Esophagus squamous epithelium (tissue), 5 donors: Measurements from ENCODE around the gene CHKB. TPM values are rescaled to one million over a fixed set of nuclear protein-coding genes. Genes with fewer than 3 reads are reported as not detected.

ENCODE experiments used
- DNase-seq: peaks from one replicate; lab custom pipeline; 2025; lab: John Stamatoyannopoulos, UW
- H3K27ac ChIP-seq, 4 donors: fragments of 200-600 bp; sonication (generic); one replicate each; pipeline ENCODE4 v1.5.1; 2016 to 2019; ENCODE audit warnings: mild to moderate bottlenecking in 1 of 4
- H3K27me3 ChIP-seq, 4 donors: fragments of 200-600 bp; sonication (generic); 1 replicate in 3 of 4; 2 replicates in 1 of 4; pipeline versions ENCODE4 v1.5.1 to v1.6.0; 2017 to 2021; ENCODE audit warnings: antibody characterized with exemption in 1 of 4
- H3K36me3 ChIP-seq, 3 donors: fragments of 200-600 bp; sonication (generic); one replicate each; pipeline ENCODE4 v1.5.1; 2016 to 2019
- H3K4me1 ChIP-seq, 3 donors: fragments of 200-600 bp; sonication (generic); one replicate each; pipeline ENCODE4 v1.5.1; 2017 to 2019
- H3K4me3 ChIP-seq, 4 donors: fragments of 200-600 bp; sonication (generic); 1 replicate in 3 of 4; 2 replicates in 1 of 4; pipeline ENCODE4 v1.5.1; 2016 to 2019; ENCODE audit warnings: mild to moderate bottlenecking in 2 of 4, moderate library complexity in 1 of 4
- H3K9me3 ChIP-seq, 3 donors: fragments of 200-600 bp; sonication (generic); one replicate each; pipeline ENCODE4 v1.5.1; 2016 to 2019
- POLR2A ChIP-seq, 4 donors: fragments of 450-650 bp; IDR thresholded peaks; one replicate each; pipeline ENCODE4 v1.6.1; 2017; ENCODE audit warnings: antibody characterized with exemption in 4 of 4, mild to moderate bottlenecking in 4 of 4, moderate library complexity in 3 of 4
- WGBS, 2 donors: methylation state at CpG; one replicate each; pipeline ENCODE4 v1.1.5; 2018; 5-methylcytosine and 5-hydroxymethylcytosine counted together
- intact Hi-C: fragments of 100-400 bp; cut with DNase I; formaldehyde crosslinking; loops from one replicate; pipeline ENCODE4 v1.15.0; 2022
- total RNA-seq, 4 donors: library from RNA; depleted of rRNA; stranded (reverse); fragments of >200 nt; gene quantifications; one replicate each; pipeline ENCODE4 v1.1.0, GENCODE V29; 2016
- TF ChIP-seq, protein P1 (sequence below), 6 experiments: fragments of 450-650 bp in 4 of 6; fragments of 200-600 bp in 2 of 6; sonication (generic) in 2 of 6; IDR thresholded peaks; one replicate each; pipeline ENCODE4 v1.5.1; 2016 to 2019; ENCODE audit warnings: antibody characterized with exemption in 6 of 6, mild to moderate bottlenecking in 4 of 6, moderate library complexity in 4 of 6
- donor health status: DM: yes; HTN: yes; CAD: no.

Gene CHKB
- total RNA-seq, 4 donors from 2014 or later = 16.7 to 51.2 (median 35.4) TPM

DNA sequence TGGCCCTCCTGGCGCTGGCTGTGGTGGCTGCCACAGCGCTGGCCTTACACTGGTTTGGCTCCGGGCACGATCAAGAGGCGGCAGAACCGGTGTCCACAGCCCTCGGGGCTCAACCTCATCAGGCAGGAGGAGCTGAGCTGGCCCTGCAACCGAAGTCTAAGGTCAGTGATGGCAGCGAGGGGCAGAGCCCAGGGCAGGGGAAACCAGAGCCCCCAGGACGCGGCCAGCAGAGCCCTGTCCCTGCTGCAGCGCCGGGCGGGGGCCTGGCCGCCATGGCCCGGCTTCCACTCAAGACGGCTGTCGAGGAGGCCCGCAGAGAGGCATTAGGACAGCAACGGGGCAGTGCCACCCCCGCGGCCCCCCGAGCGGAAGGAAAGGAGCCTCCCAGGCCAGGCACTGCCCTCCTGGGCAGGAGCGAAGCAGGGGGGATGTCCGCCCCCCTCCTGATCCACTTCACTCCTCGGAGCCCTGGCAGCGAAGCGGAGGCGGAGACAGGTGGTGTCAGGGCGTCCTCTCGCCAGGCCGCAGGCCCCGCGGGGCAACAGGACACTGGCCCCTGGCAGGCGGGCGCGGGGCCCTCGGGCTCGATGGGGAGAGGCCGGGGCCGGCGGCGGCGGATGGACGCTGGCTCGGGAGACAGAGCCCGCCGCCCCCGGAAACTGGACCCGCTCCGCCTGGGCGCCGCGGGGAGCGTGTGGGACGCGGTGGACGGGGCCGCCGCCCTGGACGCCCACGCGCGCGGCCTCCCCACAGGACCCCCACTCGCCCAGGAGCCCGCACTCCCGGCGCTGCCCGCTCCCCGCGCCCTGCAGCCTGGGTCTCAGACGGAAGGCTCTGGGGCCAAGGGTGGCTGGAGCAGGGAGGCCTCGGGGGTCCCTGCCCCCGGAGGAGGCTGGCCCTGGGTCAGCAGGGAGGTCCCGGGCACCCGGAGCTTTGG lies 36.1 kb downstream of the CHKB start:
- H3K4me3 ChIP-seq = no peak overlapping the region
- no peaks in the 10 kb centered on the region for H3K9me3 ChIP-seq
- peaks cover 0 to 67% (median 0%) of the 10 kb centered on the region in 4 donors for H3K27me3 ChIP-seq
- no peak for DNase-seq
- no peak overlapping the region for H3K27ac ChIP-seq
- TF ChIP-seq, protein P1, sequence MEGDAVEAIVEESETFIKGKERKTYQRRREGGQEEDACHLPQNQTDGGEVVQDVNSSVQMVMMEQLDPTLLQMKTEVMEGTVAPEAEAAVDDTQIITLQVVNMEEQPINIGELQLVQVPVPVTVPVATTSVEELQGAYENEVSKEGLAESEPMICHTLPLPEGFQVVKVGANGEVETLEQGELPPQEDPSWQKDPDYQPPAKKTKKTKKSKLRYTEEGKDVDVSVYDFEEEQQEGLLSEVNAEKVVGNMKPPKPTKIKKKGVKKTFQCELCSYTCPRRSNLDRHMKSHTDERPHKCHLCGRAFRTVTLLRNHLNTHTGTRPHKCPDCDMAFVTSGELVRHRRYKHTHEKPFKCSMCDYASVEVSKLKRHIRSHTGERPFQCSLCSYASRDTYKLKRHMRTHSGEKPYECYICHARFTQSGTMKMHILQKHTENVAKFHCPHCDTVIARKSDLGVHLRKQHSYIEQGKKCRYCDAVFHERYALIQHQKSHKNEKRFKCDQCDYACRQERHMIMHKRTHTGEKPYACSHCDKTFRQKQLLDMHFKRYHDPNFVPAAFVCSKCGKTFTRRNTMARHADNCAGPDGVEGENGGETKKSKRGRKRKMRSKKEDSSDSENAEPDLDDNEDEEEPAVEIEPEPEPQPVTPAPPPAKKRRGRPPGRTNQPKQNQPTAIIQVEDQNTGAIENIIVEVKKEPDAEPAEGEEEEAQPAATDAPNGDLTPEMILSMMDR (IDR thresholded peaks at IDR 0.05) = no peak
- TF ChIP-seq POLR2A (IDR thresholded peaks at IDR 0.05) = no peak
- intact Hi-C loops = no loop called here
- H3K4me1 ChIP-seq = peaks cover 18 to 76% (median 42%) of the 10 kb centered on the region in 3 donors
- WGBS, 2 donors = 61% methylated on average over 10 of the region's 78 CpGs; no CpG with 5 or more reads in 1 of the 2 donors
- no peaks in the 10 kb centered on the region for H3K36me3 ChIP-seq

DNA sequence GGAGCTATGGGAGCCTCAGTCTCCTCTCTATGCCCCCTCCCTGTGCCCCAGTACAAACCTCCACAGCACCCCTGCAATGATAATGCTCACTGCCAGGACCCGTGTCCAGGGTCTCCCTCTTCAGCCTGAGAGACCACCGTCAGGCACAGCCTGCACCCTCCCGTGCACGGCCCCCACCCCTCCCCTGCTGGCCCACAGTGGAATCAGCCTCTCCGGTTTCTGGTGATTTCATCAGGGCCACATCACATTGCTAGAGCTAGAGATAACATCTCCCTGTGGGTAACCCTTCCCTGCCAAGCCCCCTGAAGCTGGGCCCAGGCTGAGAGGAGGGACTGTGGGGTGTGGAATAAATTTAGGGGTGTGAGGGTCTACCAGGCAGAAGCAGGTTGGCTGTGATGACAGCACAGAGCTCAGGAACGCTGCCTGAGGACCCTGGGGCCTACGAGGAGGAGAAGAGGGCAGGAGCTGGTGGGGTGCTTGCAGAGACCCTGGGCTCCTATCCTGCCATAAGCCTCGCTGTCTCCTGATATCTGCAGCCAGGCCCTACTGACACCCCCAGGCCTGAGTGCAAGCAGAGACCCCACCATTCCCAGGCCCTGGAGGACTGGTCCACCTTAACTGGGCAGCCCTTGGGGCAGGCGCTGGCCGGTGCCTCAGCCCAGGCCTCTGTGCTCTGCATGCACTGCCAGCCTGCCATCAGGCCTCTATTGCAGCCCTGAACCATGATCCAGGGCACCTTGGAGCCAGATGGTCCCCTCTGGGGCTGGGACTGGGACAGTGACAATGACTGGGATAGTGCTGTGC lies 36.9 kb downstream of the CHKB start, which contains the start of gene KLHDC7B:
KLHDC7B (plus strand) TSS at position 378 of the 804 bp plus-strand sequence; CDS start at position 723, 345 bp downstream.
- no peaks in the 10 kb centered on the region for H3K9me3 ChIP-seq
- H3K27ac ChIP-seq = peak within 1 kb of the TSS; percentile 70 to 94 (median 80)
- no peaks in the 10 kb centered on the region for H3K36me3 ChIP-seq
- peaks cover 18 to 85% (median 49%) of the 10 kb centered on the region in 3 donors for H3K4me1 ChIP-seq
- TF ChIP-seq, protein P1 (IDR thresholded peaks at IDR 0.05) = peak in 2 of 6 experiments; percentile 16 to 26
- no peak for TF ChIP-seq POLR2A (IDR thresholded peaks at IDR 0.05)
- peaks cover 0 to 59% (median 0%) of the 10 kb centered on the region in 4 donors for H3K27me3 ChIP-seq
- DNase-seq = no peak
- intact Hi-C loops = no loop called here
- H3K4me3 ChIP-seq = peak within 1 kb of the TSS in 1 of 4 donors; percentile 56
- 41 to 59% methylated on average over 5 of the region's 10 CpGs for WGBS, 2 donors

DNA sequence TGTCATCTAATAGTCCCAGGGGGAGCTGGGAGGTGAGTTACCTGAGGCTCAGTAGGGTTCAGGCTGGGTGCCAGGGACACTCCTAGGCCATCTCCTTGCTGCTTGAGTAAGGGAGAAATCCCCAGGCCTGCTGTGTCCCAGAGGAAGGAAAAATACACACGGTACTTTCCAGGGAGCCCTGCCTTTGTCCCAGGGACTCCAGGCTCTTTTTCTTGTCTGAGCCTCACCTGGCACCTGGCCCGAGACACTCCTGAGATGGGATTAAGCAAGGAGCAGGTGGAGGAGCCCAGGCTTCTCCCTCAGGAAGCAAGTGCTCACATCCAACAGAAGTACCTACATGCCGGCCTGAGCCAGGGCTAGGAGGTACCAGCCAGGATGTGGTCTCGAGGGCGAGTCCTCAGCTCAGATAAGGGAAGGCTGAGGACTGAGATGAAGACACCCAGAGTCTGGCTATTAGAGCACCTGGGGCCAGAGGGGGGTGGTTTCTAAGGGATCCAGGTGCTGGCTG lies 37.8 kb downstream of the CHKB start:
- no peaks in the 10 kb centered on the region for H3K36me3 ChIP-seq
- no peak for TF ChIP-seq POLR2A (IDR thresholded peaks at IDR 0.05)
- TF ChIP-seq, protein P1 (IDR thresholded peaks at IDR 0.05) = no peak
- H3K9me3 ChIP-seq = no peaks in the 10 kb centered on the region
- intact Hi-C loops = no loop called here
- H3K4me3 ChIP-seq = peak overlapping the region in 2 of 4 donors; percentile 34 to 56
- H3K4me1 ChIP-seq = peaks cover 23 to 94% (median 56%) of the 10 kb centered on the region in 3 donors
- 5 to 40% methylated on average over 1 to 4 of the region's 5 CpGs for WGBS, 2 donors
- no peak for DNase-seq
- peaks cover 0 to 54% (median 0%) of the 10 kb centered on the region in 4 donors for H3K27me3 ChIP-seq
- H3K27ac ChIP-seq = peak overlapping the region; percentile 70 to 94 (median 80)

DNA sequence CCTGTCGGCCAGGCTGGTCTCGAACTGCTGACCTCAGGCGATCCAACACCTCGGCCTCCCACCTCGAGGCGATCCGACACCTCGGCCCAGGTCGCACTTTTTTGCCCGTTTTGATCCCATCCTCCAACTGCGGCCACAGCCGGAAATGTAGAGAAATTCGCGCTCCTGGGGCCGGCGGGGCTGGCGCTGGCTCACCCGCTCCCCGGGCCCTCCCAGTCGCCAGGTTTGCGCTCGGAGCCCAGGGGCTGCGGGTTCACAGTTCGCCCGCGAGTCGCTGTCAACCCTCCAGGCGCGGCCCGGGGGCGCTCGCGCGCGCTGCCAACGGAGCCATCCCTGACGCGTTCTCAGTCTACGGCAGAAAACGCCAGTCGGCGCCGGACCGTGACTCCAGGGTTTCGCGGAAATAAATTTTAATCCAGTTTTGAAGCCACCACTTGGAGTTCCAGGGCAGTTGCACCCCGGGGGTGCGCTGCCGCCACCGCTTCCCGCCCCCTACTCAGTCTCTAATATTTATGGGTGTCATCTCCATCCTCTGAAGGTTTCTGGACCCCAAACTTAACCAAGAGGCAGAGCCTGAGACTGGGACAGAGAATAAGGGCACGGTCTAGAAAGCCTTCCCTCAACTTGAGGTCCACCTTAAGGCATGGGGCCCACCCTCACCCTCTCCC lies 38.4 kb downstream of the CHKB start:
- no peak for DNase-seq
- intact Hi-C loops = no loop called here
- H3K4me1 ChIP-seq = peaks cover 25 to 96% (median 58%) of the 10 kb centered on the region in 3 donors
- H3K4me3 ChIP-seq = peak overlapping the region; percentile 0 to 56 (median 31)
- peaks cover 0 to 48% (median 0%) of the 10 kb centered on the region in 4 donors for H3K27me3 ChIP-seq
- TF ChIP-seq, protein P1 (IDR thresholded peaks at IDR 0.05) = peak; percentile 5 to 48 (median 39)
- peak in 1 of 4 donors; percentile 36 for TF ChIP-seq POLR2A (IDR thresholded peaks at IDR 0.05)
- peak overlapping the region; percentile 70 to 94 (median 80) for H3K27ac ChIP-seq
- WGBS, 2 donors = 2 to 12% methylated on average over 9 to 31 of the region's 52 CpGs
- no peaks in the 10 kb centered on the region for H3K9me3 ChIP-seq
- no peaks in the 10 kb centered on the region for H3K36me3 ChIP-seq
